ENCODE results near the gene CCDC85B. TPM values are rescaled to one million over a fixed set of nuclear protein-coding genes. Genes with fewer than 3 reads are reported as not detected.

The CCDC85B gene
- total and polyA plus RNA-seq, 10 donors, result 38.7 to 131 (median 51.3) TPM

DNA sequence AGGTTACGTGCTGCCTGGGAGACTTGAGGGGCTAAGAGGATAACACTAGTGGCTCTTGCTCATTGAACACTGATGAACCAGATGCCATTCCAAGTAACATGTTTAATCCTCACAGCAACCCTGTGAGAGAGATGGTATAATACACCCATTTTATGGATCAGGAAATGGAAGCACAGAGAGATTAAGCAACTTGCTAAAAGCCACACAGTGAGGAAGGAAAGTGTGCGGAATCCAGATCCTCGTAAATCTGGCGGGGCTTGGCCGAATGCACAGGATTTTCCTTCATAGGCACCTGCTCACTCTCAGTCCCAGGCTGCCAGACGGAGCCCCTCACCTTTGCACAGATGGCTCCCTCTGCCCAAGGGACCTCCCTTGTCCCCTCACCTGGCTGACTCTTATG, 17.4 kb downstream of the CCDC85B start:
- Histone ChIP-seq H3K4me1 (peaks cover 3 to 18% (median 13%) of the 10 kb centered on the region in 6 donors), H3K36me3 (no peaks in the 10 kb centered on the region), H3K27me3 (replicated peaks in 1 of 7) (peaks cover 0 to 24% (median 0%) of the 10 kb centered on the region in 7 donors), H3K4me3 (no peak overlapping the region), H3K9me3 (no peaks in the 10 kb centered on the region), H3K27ac (no peak overlapping the region)
- WGBS, 5 donors, result 77 to 93% (median 86%) methylated on average over 6 of the region's 6 CpGs
- TF ChIP-seq POLR2AphosphoS5 (IDR thresholded peaks at IDR 0.05), result no peak
- no peak for TF ChIP-seq POLR2A (IDR thresholded peaks at IDR 0.05)
- TF ChIP-seq, protein P1, sequence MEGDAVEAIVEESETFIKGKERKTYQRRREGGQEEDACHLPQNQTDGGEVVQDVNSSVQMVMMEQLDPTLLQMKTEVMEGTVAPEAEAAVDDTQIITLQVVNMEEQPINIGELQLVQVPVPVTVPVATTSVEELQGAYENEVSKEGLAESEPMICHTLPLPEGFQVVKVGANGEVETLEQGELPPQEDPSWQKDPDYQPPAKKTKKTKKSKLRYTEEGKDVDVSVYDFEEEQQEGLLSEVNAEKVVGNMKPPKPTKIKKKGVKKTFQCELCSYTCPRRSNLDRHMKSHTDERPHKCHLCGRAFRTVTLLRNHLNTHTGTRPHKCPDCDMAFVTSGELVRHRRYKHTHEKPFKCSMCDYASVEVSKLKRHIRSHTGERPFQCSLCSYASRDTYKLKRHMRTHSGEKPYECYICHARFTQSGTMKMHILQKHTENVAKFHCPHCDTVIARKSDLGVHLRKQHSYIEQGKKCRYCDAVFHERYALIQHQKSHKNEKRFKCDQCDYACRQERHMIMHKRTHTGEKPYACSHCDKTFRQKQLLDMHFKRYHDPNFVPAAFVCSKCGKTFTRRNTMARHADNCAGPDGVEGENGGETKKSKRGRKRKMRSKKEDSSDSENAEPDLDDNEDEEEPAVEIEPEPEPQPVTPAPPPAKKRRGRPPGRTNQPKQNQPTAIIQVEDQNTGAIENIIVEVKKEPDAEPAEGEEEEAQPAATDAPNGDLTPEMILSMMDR (IDR thresholded peaks at IDR 0.05 in 8 of 11, conservative IDR thresholded peaks at IDR 0.05 in 3 of 11), result no peak
- intact Hi-C loops (cut with DNase I; ENCODE audit: low total_unique reads), result no loop called here
- no peak for DNase-seq

DNA sequence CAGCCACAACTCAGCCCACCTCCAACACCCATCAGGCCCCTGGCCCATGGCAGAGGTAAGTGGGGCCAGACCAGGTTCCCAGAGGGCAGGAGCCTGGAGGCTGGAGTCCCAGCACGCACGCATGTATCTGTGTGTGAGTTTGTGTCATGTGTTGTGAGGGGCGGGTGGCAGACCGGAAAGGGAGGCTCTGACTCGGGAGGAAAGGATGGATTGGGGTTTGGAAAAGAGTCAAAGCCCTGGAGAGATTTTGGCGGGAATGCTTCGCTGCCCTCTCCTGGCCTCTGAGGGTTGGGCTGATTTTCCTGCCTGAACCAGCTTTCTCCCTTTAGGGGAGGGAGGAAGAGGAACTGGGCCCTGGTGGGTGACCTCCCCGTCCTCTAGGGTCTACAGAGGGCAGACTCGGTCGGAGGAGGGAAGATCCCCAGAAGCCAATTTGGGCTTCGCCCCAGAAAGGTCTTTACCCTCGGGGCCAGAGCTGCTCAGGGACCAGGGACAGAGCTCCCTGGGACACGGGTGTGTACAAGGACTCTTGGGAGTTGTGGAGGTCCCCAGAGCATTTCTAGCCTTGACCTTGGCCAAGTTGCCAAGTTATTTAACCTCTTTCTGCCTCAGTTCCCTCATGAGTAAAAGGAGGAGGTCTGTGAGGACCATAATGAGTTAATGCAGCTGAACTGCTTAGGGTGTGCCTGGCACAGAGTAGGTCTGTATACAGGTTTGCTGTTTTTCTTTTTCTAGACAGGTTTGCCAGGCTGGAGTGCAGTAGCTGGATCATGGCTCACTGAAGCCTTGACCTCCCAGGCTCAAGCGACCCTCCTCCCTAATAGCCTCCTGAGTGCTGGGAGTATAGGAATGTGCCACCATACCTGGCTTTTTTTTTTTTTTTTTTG, 21.5 kb downstream of the CCDC85B start:
- H3K27ac ChIP-seq, result peak overlapping the region in 5 of 8 donors; percentile 27 to 55 (median 45)
- H3K4me3 ChIP-seq, result no peak overlapping the region
- H3K9me3 ChIP-seq, result no peaks in the 10 kb centered on the region
- H3K4me1 ChIP-seq, result peaks cover 24 to 51% (median 38%) of the 10 kb centered on the region in 6 donors
- DNase-seq, result no peak
- intact Hi-C loops (cut with DNase I; ENCODE audit: low total_unique reads), result no loop called here
- TF ChIP-seq, protein P1 (IDR thresholded peaks at IDR 0.05 in 8 of 11, conservative IDR thresholded peaks at IDR 0.05 in 3 of 11), result peak in 4 of 11 experiments; percentile 7 to 40 (median 26)
- TF ChIP-seq POLR2A (IDR thresholded peaks at IDR 0.05), result no peak
- TF ChIP-seq POLR2AphosphoS5 (IDR thresholded peaks at IDR 0.05), result peak in 2 of 3 donors; percentile 39 to 50
- 18 to 36% (median 25%) methylated on average over 14 of the region's 14 CpGs for WGBS, 5 donors
- peaks cover 0 to 5% (median 0%) of the 10 kb centered on the region in 6 donors for H3K36me3 ChIP-seq
- peaks cover 0 to 24% (median 0%) of the 10 kb centered on the region in 7 donors for H3K27me3 ChIP-seq (replicated peaks in 1 of 7)

DNA sequence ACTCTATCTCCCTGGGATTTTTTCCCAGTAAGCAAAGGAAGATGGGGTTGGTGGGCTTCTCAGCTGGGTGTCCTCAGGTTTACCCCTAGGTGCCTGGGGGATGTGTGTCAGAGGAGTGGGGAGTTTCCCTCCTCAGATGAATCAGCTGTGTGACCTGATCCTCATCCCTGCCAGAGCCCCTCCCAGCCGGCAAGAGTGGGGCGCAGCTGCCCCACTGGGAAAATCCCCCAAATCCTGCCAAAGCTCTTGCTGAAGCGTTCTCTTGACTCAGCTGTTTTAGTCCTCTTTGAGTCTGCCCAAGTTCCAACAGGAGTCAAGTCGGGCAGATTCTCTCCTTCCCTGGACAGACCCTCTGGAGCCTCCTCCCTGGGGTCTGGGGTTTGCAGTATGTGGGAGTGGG, 22.4 kb downstream of the CCDC85B start:
- 47 to 82% (median 71%) methylated on average over 3 to 4 of the region's 4 CpGs for WGBS, 5 donors
- Histone ChIP-seq H3K27me3 (replicated peaks in 1 of 7) (peaks cover 0 to 23% (median 0%) of the 10 kb centered on the region in 7 donors), H3K4me1 (peaks cover 33 to 60% (median 47%) of the 10 kb centered on the region in 6 donors), H3K27ac (no peak overlapping the region), H3K4me3 (no peak overlapping the region), H3K9me3 (no peaks in the 10 kb centered on the region), H3K36me3 (peaks cover 0 to 14% (median 0%) of the 10 kb centered on the region in 6 donors)
- intact Hi-C loops (cut with DNase I; ENCODE audit: low total_unique reads), result no loop called here
- no peak for DNase-seq
- no peak for TF ChIP-seq POLR2AphosphoS5 (IDR thresholded peaks at IDR 0.05)
- TF ChIP-seq POLR2A (IDR thresholded peaks at IDR 0.05), result no peak
- TF ChIP-seq, protein P1 (IDR thresholded peaks at IDR 0.05 in 8 of 11, conservative IDR thresholded peaks at IDR 0.05 in 3 of 11), result no peak

All from spleen (tissue), 11 donors.